Measurements from ENCODE around the gene C16orf74.

The C16orf74 gene

GRCh38 chr16:85718682-85719081 lies 32.2 kb downstream of the C16orf74 start:
- Histone ChIP-seq H4K8ac (ENCODE audit: low read depth, low read length) (no peak overlapping the region), H3K23ac (ENCODE audit: low read length) (no peak overlapping the region), H3K18ac (ENCODE audit: low read length) (no peak overlapping the region), H3K27ac (ENCODE audit: low read depth, low read length) (no peak overlapping the region), H3K4me3 (ENCODE audit: low read length) (no peak overlapping the region), H3K4me2 (ENCODE audit: low read length) (no peak overlapping the region), H2BK120ac (ENCODE audit: low read depth, low read length) (no peak overlapping the region), H3K9ac (ENCODE audit: low read length) (no peak overlapping the region), H3K79me2 (ENCODE audit: control insufficient read depth, insufficient read depth, low read length) (no peaks in the 10 kb centered on the region), H3K79me1 (ENCODE audit: low read length) (no peaks in the 10 kb centered on the region), H3K56ac (ENCODE audit: low read length) (no peak overlapping the region), H2BK15ac (replicated peaks; ENCODE audit: low read depth) (no peak overlapping the region), H4K5ac (ENCODE audit: low read length) (no peak overlapping the region), H3K27me3 (ENCODE audit: insufficient read depth, low read length, poor library complexity) (peaks cover 2% of the 10 kb centered on the region), H2BK5ac (ENCODE audit: low read length) (no peak overlapping the region), H3K4ac (ENCODE audit: low read depth, low read length) (no peak overlapping the region), H2AK5ac (ENCODE audit: low read length) (no peak overlapping the region), H3K36me3 (ENCODE audit: control insufficient read depth, insufficient read depth, low read length) (no peaks in the 10 kb centered on the region), H3K4me1 (ENCODE audit: control insufficient read depth, low read depth, low read length) (no peaks in the 10 kb centered on the region)
- whole genome bisulfite sequencing (ENCODE audit: extremely low coverage, insufficient coverage, low lambda C conversion rate): no CpG with 5 or more reads among the region's 11 CpGs
- no peak for DNase-seq

GRCh38 chr16:85718153-85718477 lies 32.8 kb downstream of the C16orf74 start:
- H3K56ac ChIP-seq (ENCODE audit: low read length): no peak overlapping the region
- H4K8ac ChIP-seq (ENCODE audit: low read depth, low read length): no peak overlapping the region

GRCh38 chr16:85717393-85718152 lies 33.3 kb downstream of the C16orf74 start:
- no peak overlapping the region for H4K5ac ChIP-seq (ENCODE audit: low read length)

More at GRCh38 chr16:85718153-85718477, 32.8 kb downstream of the C16orf74 start:
- Histone ChIP-seq H3K18ac (ENCODE audit: low read length) (no peak overlapping the region), H3K36me3 (ENCODE audit: control insufficient read depth, insufficient read depth, low read length) (no peaks in the 10 kb centered on the region), H3K23ac (ENCODE audit: low read length) (no peak overlapping the region), H2BK15ac (replicated peaks; ENCODE audit: low read depth) (no peak overlapping the region), H3K4ac (ENCODE audit: low read depth, low read length) (no peak overlapping the region), H3K27ac (ENCODE audit: low read depth, low read length) (no peak overlapping the region), H2AK5ac (ENCODE audit: low read length) (no peak overlapping the region), H3K9ac (ENCODE audit: low read length) (no peak overlapping the region), H2BK5ac (ENCODE audit: low read length) (no peak overlapping the region), H3K4me1 (ENCODE audit: control insufficient read depth, low read depth, low read length) (no peaks in the 10 kb centered on the region), H4K5ac (ENCODE audit: low read length) (no peak overlapping the region), H3K79me2 (ENCODE audit: control insufficient read depth, insufficient read depth, low read length) (no peaks in the 10 kb centered on the region), H3K79me1 (ENCODE audit: low read length) (no peaks in the 10 kb centered on the region), H3K4me2 (ENCODE audit: low read length) (no peak overlapping the region), H3K27me3 (ENCODE audit: insufficient read depth, low read length, poor library complexity) (peaks cover 2% of the 10 kb centered on the region), H3K4me3 (ENCODE audit: low read length) (no peak overlapping the region), H2BK120ac (ENCODE audit: low read depth, low read length) (no peak overlapping the region)
- WGBS (ENCODE audit: extremely low coverage, insufficient coverage, low lambda C conversion rate): no CpG with 5 or more reads among the region's 6 CpGs
- no peak for DNase-seq

GRCh38 chr16:85716680-85717038 lies 34.2 kb downstream of the C16orf74 start:
- no peak overlapping the region for H4K5ac ChIP-seq (ENCODE audit: low read length)
- H3K56ac ChIP-seq (ENCODE audit: low read length): peak overlapping the region; percentile 54
- H3K27me3 ChIP-seq (ENCODE audit: insufficient read depth, low read length, poor library complexity): peaks cover 2% of the 10 kb centered on the region
- no peaks in the 10 kb centered on the region for H3K36me3 ChIP-seq (ENCODE audit: control insufficient read depth, insufficient read depth, low read length)
- H3K27ac ChIP-seq (ENCODE audit: low read depth, low read length): no peak overlapping the region
- DNase-seq: no peak
- H2BK15ac ChIP-seq (replicated peaks; ENCODE audit: low read depth): no peak overlapping the region
- H3K9ac ChIP-seq (ENCODE audit: low read length): no peak overlapping the region
- H3K79me2 ChIP-seq (ENCODE audit: control insufficient read depth, insufficient read depth, low read length): no peaks in the 10 kb centered on the region
- H3K4me3 ChIP-seq (ENCODE audit: low read length): no peak overlapping the region
- no peak overlapping the region for H4K8ac ChIP-seq (ENCODE audit: low read depth, low read length)
- WGBS (ENCODE audit: extremely low coverage, insufficient coverage, low lambda C conversion rate): no CpG with 5 or more reads among the region's 3 CpGs
- H3K4me1 ChIP-seq (ENCODE audit: control insufficient read depth, low read depth, low read length): no peaks in the 10 kb centered on the region
- H3K23ac ChIP-seq (ENCODE audit: low read length): no peak overlapping the region
- H3K4ac ChIP-seq (ENCODE audit: low read depth, low read length): no peak overlapping the region
- no peak overlapping the region for H2BK5ac ChIP-seq (ENCODE audit: low read length)
- no peaks in the 10 kb centered on the region for H3K79me1 ChIP-seq (ENCODE audit: low read length)
- H2BK120ac ChIP-seq (ENCODE audit: low read depth, low read length): no peak overlapping the region
- H2AK5ac ChIP-seq (ENCODE audit: low read length): no peak overlapping the region
- H3K4me2 ChIP-seq (ENCODE audit: low read length): no peak overlapping the region
- H3K18ac ChIP-seq (ENCODE audit: low read length): no peak overlapping the region

More at GRCh38 chr16:85717393-85718152, 33.3 kb downstream of the C16orf74 start:
- H3K4me2 ChIP-seq (ENCODE audit: low read length): no peak overlapping the region
- no peaks in the 10 kb centered on the region for H3K79me2 ChIP-seq (ENCODE audit: control insufficient read depth, insufficient read depth, low read length)
- no CpG with 5 or more reads among the region's 21 CpGs for WGBS (ENCODE audit: extremely low coverage, insufficient coverage, low lambda C conversion rate)
- H3K23ac ChIP-seq (ENCODE audit: low read length): no peak overlapping the region
- H3K4me1 ChIP-seq (ENCODE audit: control insufficient read depth, low read depth, low read length): no peaks in the 10 kb centered on the region
- H3K18ac ChIP-seq (ENCODE audit: low read length): no peak overlapping the region
- no peak overlapping the region for H3K4ac ChIP-seq (ENCODE audit: low read depth, low read length)
- no peaks in the 10 kb centered on the region for H3K36me3 ChIP-seq (ENCODE audit: control insufficient read depth, insufficient read depth, low read length)
- no peak overlapping the region for H3K9ac ChIP-seq (ENCODE audit: low read length)
- no peak overlapping the region for H2AK5ac ChIP-seq (ENCODE audit: low read length)
- no peak overlapping the region for H4K8ac ChIP-seq (ENCODE audit: low read depth, low read length)
- no peak overlapping the region for H3K4me3 ChIP-seq (ENCODE audit: low read length)
- no peak overlapping the region for H2BK15ac ChIP-seq (replicated peaks; ENCODE audit: low read depth)
- peaks cover 2% of the 10 kb centered on the region for H3K27me3 ChIP-seq (ENCODE audit: insufficient read depth, low read length, poor library complexity)
- DNase-seq: peak; percentile 72
- H3K79me1 ChIP-seq (ENCODE audit: low read length): no peaks in the 10 kb centered on the region
- no peak overlapping the region for H3K27ac ChIP-seq (ENCODE audit: low read depth, low read length)
- H3K56ac ChIP-seq (ENCODE audit: low read length): no peak overlapping the region
- H2BK120ac ChIP-seq (ENCODE audit: low read depth, low read length): no peak overlapping the region
- H2BK5ac ChIP-seq (ENCODE audit: low read length): no peak overlapping the region

- H3K36me3 ChIP-seq (ENCODE audit: control insufficient read depth, insufficient read depth, low read length): no peaks in the 10 kb centered on the region
- H3K79me1 ChIP-seq (ENCODE audit: low read length): no peaks in the 10 kb centered on the region
- H3K9ac ChIP-seq (ENCODE audit: low read length): peak overlapping the region; percentile 32
- H4K5ac ChIP-seq (ENCODE audit: low read length): no peak overlapping the region
- H3K4me3 ChIP-seq (ENCODE audit: low read length): no peak overlapping the region
- peak overlapping the region; percentile 54 for H3K56ac ChIP-seq (ENCODE audit: low read length)
- no peak overlapping the region for H3K18ac ChIP-seq (ENCODE audit: low read length)
- peak overlapping the region; percentile 8 for H3K4me2 ChIP-seq (ENCODE audit: low read length)
- no peak overlapping the region for H4K8ac ChIP-seq (ENCODE audit: low read depth, low read length)
- H2BK5ac ChIP-seq (ENCODE audit: low read length): no peak overlapping the region
- no peak overlapping the region for H2BK15ac ChIP-seq (replicated peaks; ENCODE audit: low read depth)
- no peak overlapping the region for H2AK5ac ChIP-seq (ENCODE audit: low read length)
- no peak overlapping the region for H3K27ac ChIP-seq (ENCODE audit: low read depth, low read length)
- no peak overlapping the region for H3K4ac ChIP-seq (ENCODE audit: low read depth, low read length)
- no peaks in the 10 kb centered on the region for H3K79me2 ChIP-seq (ENCODE audit: control insufficient read depth, insufficient read depth, low read length)
- no peak overlapping the region for H3K23ac ChIP-seq (ENCODE audit: low read length)
- no CpG with 5 or more reads among the region's 9 CpGs for WGBS (ENCODE audit: extremely low coverage, insufficient coverage, low lambda C conversion rate)
- no peak overlapping the region for H2BK120ac ChIP-seq (ENCODE audit: low read depth, low read length)
- H3K27me3 ChIP-seq (ENCODE audit: insufficient read depth, low read length, poor library complexity): peaks cover 2% of the 10 kb centered on the region
- no peaks in the 10 kb centered on the region for H3K4me1 ChIP-seq (ENCODE audit: control insufficient read depth, low read depth, low read length)
- no peak for DNase-seq
Observed at GRCh38 chr16:85716022-85716679, 34.7 kb downstream of the C16orf74 start.

All from mesendoderm (in vitro differentiated cells).